Ishikawa (cell line): ENCODE measurements around the gene BICDL2.

ENCODE experiments used
- CEBPB ChIP-seq: IDR thresholded peaks from 2 replicates; pipeline ENCODE4 v1.6.1; 2012
- EP300 ChIP-seq: IDR thresholded peaks from 2 replicates; pipeline ENCODE4 v1.6.1; 2012; ENCODE audit warnings: borderline replicate concordance
- NFIC ChIP-seq: IDR thresholded peaks from 2 replicates; pipeline ENCODE4 v1.6.1; 2012
- REST ChIP-seq: IDR thresholded peaks from 2 replicates; pipeline ENCODE4 v1.6.1; 2012; ENCODE audit warnings: low read depth, mild to moderate bottlenecking
- TAF1 ChIP-seq: IDR thresholded peaks from 2 replicates; pipeline ENCODE4 v1.6.1; 2012; ENCODE audit warnings: low read depth, mild to moderate bottlenecking
- TEAD4 ChIP-seq: IDR thresholded peaks from 2 replicates; pipeline ENCODE4 v1.6.1; 2012

- no peak for TF ChIP-seq TAF1
- TF ChIP-seq NFIC: no peak
- TF ChIP-seq CEBPB: no peak
- no peak for TF ChIP-seq EP300
- no peak for TF ChIP-seq TEAD4
- TF ChIP-seq REST: no peak
Observed at GRCh38 chr16:3010510-3010909, 26.2 kb downstream of the BICDL2 start.
